ENCODE data around the gene TMPRSS4.

The TMPRSS4 gene, protein sequence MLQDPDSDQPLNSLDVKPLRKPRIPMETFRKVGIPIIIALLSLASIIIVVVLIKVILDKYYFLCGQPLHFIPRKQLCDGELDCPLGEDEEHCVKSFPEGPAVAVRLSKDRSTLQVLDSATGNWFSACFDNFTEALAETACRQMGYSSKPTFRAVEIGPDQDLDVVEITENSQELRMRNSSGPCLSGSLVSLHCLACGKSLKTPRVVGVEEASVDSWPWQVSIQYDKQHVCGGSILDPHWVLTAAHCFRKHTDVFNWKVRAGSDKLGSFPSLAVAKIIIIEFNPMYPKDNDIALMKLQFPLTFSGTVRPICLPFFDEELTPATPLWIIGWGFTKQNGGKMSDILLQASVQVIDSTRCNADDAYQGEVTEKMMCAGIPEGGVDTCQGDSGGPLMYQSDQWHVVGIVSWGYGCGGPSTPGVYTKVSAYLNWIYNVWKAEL
- long read RNA-seq, donor 1, full-length matches to known transcripts, result 11 of 20 reads
- long read RNA-seq, donor 1, partial matches to known transcripts, result 9 of 20 reads
- long read RNA-seq, donor 1, other reads (novel, unspliced or antisense), result 0 of 20 reads
- long read RNA-seq, donor 2, result 0 reads
- long read RNA-seq, donor 3, full-length matches to known transcripts, result 4 of 4 reads
- long read RNA-seq, donor 3, partial matches to known transcripts, result 0 of 4 reads
- long read RNA-seq, donor 3, other reads (novel, unspliced or antisense), result 0 of 4 reads
- long read RNA-seq, donor 4, full-length matches to known transcripts, result 7 of 18 reads
- long read RNA-seq, donor 4, partial matches to known transcripts, result 11 of 18 reads
- long read RNA-seq, donor 4, other reads (novel, unspliced or antisense), result 0 of 18 reads
- long read RNA-seq, donor 5, full-length matches to known transcripts, result 2 of 2 reads
- long read RNA-seq, donor 5, partial matches to known transcripts, result 0 of 2 reads
- long read RNA-seq, donor 5, other reads (novel, unspliced or antisense), result 0 of 2 reads
- long read RNA-seq, donor 6, full-length matches to known transcripts, result 3 of 3 reads
- long read RNA-seq, donor 6, partial matches to known transcripts, result 0 of 3 reads
- long read RNA-seq, donor 6, other reads (novel, unspliced or antisense), result 0 of 3 reads
- long read RNA-seq, donor 7, full-length matches to known transcripts, result 8 of 13 reads
- long read RNA-seq, donor 7, partial matches to known transcripts, result 5 of 13 reads
- long read RNA-seq, donor 7, other reads (novel, unspliced or antisense), result 0 of 13 reads
- long read RNA-seq, donor 8, full-length matches to known transcripts, result 6 of 6 reads
- long read RNA-seq, donor 8, partial matches to known transcripts, result 0 of 6 reads
- long read RNA-seq, donor 8, other reads (novel, unspliced or antisense), result 0 of 6 reads

DNA sequence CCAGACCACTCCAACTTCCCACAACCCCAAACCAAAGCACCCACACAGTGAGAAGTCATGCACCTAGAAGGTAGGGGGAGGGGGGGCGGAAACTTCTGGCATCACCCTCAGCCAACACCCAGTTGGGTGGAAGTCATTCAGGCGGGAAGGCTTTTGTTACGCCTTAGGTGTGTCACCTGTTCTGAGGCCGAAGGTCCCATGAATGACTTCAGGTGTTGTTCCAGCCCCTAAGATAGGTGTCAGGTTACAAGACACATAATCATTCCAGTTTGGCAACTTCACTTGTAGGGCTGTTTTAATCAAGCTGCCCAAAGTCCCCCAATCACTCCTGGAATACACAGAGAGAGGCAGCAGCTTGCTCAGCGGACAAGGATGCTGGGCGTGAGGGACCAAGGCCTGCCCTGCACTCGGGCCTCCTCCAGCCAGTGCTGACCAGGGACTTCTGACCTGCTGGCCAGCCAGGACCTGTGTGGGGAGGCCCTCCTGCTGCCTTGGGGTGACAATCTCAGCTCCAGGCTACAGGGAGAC is at the start of gene TMPRSS4:
TSS of gene TMPRSS4 (plus strand) at position 325 of the 528 bp plus-strand sequence. CDS start 225 bp downstream, outside the sequence.
- DNase-seq, result no peak

DNA sequence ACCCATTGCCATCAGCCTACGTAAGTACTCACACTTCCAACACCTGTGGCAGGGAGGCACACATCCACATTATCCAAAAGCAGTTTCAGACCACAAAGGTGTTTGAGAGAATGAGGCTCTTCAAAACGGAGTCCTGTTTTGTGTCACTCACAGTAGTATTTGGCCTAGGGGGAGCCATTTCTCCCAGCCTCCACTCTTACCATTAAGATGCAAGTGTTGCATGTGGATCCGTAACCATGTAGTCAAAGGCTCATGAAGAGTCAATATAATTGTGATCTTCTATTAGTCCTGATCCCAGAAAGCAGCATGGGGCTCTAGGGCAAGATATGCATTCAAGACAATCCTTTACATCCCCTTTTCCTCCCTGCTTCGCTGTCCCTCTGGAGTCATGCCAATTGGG is 49.2 kb upstream of the TMPRSS4 start:
- no peak for DNase-seq

DNA sequence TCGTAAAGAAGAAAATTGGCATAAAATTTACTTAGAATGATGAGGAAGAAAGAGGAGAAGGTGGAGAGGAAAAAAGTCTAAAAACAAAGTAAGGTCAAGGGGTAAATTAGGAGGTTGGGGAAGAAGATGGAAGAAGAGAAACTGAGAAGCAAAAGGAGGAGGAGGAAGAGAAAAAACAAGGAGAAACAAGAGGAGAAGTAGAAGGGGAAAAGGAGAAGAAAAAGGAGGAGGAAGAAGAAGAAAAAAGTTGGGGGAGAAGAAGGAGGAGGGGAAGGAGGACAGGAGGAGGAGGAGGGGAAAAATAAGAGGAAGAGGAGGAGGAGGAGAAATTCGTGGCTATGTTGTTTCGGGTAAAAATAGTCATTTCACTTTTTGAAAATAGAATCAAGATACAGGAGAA is 48.3 kb upstream of the TMPRSS4 start:
- DNase-seq, result no peak

DNA sequence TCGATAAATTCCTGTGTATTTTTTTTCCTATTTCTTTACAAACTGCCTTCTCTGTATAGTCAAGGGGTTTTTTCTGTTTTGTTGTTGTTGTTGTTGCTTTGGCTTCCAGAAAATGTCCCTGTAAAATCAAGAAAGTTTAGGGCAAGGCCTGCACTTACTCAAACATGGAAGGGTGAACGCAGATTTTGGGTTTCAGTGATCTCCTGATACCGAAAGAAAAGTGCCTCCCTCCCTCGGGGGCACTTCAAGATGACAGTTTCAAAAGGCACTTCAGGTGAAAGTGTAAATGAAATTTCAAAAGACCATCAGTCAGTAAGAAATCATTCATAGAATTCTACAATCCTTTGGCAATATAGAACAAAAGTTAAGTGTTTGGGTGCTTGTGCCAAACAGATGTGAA is 43.4 kb upstream of the TMPRSS4 start:
- DNase-seq, result no peak

DNA sequence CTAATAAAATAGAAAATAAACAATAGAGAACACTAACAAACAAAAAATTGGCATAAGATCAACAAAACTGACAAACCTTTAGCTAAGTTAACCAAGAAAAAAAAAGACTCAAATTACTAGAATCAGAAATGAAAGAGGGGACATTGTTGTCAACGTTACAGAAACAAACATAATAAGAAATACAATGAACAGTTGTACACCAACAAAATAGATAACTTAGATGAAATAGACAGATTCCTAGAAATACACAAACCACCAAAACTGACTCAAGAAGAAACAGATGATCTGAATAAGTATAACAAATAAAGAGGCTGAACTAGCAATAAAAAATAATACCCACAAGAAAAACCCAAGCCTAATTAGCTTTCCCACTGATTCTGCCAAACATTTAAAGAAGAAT is 34.7 kb upstream of the TMPRSS4 start:
- no peak for DNase-seq

DNA sequence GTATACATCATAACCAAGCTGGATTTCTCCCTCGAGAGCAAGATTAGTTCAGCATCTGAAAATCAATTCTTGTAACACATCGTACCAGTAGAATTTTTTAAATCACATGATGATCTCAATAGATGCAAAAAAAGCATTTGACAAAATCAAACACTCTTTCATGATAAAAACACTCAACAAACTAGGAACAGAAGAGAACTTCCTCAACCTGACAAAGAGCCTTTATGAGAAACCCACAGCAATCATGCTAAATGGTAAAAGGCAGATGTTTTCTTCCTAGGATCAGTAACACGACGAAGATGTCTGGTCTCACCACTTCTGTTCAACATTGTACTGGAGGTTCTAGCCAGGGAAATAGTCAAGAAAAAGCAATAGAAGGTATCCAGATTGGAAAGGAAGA is 34.1 kb upstream of the TMPRSS4 start:
- DNase-seq, result no peak

DNA sequence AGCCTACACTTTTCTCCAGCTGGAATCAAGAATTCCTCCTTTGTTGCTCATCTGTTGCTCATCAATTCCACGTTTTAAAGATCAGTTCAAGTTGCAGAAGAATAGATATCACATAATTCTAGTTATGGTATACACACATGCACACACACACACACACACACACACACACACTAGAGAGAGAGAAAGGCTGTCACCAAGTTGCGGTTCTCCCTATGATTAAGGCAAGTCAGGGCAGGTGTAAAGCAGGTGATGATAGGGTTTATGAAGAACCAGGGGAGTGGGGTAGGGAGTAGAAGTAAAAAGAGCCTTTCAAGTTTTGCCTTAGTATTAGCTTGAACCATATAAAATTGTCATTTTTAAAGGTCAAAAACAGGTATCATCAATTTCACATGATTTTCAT is 31.7 kb upstream of the TMPRSS4 start:
- DNase-seq, result no peak

DNA sequence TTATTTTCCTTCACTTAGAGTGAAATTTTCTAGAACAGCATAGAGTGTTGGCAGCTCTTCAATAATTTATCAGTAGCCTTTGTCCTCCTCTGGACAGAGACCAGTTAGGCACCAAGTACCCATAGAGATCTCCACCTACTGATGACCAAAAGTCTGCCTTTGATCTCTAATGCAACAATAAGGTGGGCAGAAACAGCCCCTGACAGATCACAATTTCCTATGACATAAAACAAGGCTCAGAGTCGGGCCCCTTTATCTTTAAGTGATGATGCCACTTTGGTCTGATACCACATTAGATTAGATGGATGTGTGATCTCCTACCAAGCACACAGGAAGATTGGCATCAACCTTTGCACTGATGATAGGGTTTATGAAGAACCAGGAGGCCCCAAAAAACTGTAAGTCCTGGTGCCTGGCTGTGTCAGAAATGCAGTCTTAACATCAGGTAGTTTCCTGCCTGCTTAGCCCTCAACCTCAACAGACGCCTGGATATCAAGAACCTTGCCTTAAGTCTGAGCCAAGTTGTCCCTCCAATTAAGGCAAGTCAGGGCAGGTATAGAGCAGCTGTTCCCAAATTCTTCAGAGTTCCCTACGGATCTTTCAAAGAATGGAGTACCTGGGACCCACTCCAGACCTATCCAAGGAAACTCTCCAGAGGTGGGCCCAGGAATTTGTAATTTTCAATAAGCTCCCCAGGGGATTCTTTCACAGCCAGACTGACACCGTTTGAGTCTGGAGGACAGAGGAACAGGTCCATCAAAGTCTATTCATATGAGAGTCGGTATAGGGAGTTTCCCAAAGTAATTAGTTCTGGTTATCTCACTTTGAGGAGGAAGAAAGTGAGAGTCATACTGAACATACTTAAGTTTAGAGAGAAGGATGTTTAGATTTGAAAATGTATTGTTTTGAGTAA is 30.6 kb upstream of the TMPRSS4 start:
- no peak for DNase-seq

DNA sequence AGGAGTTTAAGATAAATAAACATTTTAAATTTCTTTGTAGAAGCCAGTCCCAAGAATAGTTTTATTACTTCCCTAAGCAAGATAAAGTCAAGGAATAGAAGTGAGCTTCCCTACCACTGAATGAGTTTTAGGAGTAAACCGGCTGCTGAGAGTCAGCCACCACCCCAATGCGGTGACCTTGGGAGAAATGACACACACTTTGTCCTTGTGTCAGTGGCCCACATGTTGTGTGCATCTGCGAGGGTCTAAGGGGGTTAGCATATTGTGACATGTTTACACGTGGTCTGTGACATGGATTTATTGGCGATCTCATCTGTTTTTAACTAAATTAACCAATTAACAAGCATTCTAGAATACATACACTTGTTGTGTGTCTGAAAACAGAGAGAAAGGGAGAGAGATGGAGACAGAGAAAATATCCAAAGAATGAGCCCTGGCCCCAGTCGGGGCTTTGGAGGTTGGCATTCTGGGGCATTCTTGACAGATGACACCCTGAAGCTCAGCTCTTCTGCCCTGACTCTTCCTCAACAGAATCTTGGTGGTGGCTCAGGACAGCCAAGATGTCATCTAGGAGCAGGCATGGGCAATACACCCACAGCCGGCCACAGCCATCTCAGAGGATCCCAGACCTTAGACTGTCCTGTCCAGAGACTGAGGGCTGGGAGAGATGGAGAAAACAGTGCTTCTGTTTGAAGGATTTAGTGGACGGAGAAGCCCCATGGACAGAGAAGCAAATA is 29.7 kb upstream of the TMPRSS4 start:
- no peak for DNase-seq

DNA sequence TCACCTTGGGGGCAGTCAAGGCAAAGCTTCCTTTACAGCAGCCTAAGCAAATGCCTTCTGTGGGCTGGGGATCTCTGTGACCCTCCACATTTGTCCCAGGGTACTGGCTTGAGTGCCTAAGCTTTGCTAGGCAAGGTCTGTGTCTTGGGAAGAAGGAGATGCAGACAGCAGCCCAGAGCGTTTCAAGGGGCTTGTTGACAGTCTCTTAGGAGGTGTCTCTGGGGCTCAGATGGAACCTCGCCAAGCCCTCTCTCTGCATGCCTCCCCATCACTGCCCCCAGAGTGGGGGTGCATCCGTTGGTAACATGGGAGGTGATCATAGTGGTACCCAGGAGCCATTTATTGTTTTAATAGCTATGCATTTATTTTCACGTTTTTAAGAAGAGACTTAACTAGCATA is 29.1 kb upstream of the TMPRSS4 start:
- no peak for DNase-seq

DNA sequence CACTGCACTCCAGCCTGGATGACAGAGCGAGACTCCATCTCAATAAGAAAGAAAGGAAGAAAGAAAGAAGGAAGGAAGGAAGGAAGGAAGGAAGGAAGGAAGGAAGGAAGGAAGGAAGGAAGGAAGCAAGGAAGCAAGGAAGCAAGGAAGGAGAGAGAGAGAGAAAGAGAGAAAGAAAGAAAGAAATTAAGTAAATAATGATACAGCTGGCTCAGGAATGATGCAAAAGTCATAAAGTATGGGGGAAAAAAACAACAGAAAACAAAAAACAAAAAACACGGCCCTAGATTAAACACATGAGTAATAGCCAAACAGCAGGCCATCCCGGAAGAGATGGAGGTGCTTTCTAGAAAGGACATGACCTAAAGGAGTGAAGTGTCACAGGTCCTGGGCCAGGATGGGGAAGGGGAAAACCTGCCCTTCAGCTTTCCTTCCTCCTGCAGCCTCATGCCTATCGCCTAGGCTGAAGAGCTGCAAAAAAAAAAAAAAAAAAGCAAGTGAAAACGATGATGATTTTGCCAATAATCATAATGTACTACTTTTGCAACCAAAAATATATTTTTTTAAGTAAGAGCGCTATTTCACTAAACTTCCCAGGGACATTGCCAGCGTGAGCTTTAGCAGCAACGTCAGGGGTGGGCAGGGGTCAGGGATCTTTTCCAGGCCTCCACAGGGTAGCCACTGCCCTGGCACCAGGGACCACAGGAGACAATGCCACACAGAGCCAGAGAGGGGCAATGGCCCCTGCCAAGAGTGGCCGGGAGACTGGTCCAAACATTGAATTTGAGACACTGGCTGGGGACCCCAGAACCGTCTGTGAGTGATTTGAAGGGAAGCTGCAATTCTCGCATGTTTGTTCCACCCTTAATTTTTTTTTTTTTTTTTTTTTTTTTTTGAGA is 28.2 kb upstream of the TMPRSS4 start:
- DNase-seq, result no peak

DNA sequence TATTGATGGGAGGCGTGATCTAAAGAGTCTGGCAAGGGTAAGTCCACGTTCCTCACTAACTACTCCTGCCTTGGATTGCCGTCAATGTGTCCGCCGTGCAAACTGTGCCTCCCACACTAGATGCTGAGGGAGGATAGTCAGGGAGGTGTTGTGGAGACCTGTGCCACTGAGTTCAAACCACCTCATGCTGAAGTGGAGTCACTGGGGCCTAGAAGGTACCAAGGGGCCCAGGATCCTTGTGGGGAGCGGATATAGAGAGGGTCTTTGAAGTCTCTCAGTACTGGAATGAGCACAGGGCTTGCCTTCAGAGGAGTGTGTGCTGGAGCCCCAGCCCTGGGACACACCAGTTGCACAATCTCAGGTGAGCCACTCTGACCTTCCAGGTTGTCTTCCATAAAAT is 27.1 kb upstream of the TMPRSS4 start:
- no peak for DNase-seq

DNA sequence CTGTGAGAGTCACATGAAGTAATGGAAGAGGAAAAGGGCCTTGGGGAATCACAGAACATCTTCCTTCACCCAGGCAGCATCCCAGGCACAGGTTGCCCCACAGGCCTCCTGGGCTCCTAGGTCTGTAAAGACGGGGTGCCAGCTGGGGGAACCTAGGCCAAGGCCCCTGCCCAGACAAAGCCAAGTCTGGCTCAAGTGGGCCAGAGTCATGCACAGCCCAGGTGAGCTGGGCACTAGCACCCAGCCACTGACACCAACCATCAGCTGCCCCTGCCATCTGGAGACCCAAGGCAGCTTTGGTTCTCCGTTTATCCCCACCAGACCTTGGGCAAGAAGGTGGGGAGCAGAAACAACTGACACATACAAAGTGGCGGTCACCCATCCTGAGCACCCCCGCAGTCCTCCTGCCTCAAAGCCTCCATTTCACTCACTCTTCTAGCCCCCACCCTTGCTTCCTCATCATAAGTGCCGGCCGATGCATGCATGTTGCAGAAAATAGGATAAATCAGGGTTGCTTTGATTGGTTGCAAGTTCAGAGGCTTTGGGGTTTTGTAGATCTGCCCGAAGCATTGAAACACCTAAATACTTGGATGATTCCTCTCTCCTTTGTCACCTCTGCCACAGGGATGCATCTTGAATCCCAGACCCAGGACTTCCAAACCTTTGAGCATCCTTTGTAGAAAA is 26.5 kb upstream of the TMPRSS4 start:
- DNase-seq, result no peak

DNA sequence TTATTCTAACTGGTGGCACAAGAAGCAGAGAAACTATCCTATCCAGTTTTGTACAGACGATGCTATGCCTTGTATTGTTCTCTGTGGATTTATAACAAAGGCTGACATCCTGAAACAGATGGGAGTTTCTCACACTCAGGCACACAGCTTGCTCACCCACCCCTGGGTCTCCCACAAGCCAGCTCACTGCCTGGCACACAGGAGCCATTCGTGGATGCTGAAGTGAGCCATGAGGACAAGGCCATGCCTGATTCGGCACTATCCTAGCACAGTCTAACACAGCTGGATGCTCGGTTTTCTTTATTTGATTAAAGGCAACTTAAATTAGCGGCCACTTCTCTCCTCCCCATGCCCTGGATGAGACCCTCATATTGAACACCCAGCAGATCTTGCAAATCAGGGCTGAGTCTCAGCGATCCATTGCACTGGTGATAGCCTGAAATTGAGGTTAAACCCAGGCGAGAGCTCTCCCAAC is 25.7 kb upstream of the TMPRSS4 start:
- DNase-seq, result no peak

DNA sequence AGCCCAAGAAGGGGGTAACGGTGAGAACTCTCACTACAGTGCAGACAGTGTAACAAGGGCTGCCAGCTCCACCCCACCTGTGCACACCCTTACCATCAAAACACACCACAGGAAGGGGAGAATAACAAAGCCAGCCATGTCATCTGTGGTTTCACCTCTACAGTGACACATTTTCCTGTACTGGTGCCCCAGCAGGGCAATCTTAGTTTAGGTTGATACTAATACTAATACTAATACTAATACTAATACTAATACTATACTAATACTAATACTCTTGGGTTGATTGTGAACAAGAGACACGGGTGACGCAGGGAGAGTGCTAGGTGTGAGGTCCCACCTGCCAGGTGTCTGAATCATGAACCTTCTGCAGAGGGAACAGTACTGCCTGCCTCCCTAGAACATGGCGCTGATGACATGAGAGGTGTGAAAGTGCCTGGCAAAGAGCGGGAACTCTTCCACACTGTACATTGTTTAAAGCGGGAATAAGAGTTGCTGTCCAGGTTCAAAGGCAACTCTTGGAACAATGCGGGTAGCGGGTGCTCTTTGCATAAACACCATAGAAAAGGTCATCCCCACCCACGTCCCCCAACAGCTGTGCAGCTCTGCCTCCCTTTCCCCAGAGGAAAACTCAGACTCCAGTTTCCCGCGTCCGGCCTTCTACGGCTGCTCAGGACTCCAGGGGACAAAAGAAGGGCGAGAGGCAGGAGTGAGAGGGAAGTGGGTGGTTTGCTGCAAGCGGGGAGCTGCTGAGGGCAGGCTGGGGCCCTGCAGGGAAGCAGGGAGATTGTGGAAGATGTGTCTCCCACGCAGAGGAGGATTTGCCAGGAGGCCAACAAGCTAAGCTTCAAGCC is 25.0 kb upstream of the TMPRSS4 start:
- no peak for DNase-seq

DNA sequence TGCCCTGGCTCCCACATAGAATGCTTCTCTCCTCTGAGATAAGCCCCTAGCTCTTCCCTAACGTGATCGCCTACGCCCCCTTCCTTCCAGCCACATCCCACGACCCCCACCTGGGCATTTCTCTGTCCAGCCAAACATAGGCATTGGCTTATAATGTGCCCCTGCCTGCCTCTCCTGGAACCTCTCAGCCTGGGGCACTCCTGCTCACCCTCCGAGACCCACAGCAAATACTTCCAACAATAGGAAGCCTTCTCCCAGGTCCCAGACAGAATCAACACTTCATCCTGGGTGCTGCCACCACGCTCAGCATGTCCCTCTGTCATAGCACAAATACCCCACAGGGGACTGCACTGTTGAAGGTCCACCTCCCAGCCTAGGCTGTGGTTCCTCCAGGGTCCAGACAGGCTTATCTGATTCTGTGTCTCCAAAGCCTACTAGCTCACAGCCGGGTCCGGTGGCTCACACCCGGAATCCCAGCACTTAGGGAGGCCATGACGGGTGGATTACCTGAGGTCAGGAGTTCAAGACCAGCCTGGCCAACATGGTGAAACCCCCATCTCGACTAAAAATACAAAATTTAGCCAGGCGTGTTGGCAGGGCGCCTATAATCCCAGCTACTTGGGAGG is 24.2 kb upstream of the TMPRSS4 start:
- DNase-seq, result no peak

All from right kidney (tissue), 9 donors.